Activated naive CD4-positive, alpha-beta T cell treated with Interleukin-2 at 50 U/mL for 16 hours (primary cell): ENCODE results near the gene GMEB2.

ENCODE experiments used
- DNase-seq: peaks from one replicate; pipeline ENCODE4 v3.0.0-alpha.2; 2020

The GMEB2 gene

DNA sequence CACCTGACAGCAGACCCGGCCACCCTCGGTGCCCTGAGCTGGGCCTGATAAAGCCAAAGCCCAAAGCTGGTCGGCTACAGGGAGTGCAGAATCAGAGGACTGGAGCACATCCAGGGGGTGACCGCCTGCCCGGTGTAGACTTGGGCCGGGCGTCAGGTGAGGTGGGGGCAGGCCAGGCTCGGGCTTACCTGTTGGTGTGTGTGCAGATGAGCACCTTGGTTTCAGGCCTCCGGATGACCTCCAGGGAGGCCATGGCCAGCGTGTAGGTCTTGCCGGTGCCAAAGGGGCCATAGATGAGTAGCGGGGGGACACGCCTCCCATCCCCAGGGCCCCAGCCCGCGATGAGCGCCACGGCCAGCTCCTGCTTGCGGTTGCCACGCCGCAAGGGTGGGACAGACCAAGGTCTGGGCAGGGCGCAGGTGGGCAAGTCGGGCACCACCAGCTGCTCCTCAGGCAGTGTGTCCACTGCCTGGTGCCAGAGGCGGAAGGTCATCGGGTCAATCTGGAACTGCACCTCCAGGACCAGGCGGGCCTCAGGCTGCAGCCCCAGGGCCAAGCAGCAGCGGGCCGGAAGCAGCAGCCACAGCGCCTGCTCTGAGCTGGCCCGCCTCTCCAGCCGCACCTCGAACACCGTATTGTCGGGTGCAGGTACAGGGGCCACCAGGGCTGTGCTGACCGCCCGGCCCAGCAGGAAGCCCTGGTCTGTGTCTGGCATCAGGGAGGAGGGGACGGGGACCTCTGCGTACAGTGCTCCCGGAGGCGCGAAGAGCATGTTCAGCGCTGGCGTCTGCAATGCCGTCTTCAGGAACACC is 58.5 kb downstream of the GMEB2 start:
- no peak for DNase-seq

DNA sequence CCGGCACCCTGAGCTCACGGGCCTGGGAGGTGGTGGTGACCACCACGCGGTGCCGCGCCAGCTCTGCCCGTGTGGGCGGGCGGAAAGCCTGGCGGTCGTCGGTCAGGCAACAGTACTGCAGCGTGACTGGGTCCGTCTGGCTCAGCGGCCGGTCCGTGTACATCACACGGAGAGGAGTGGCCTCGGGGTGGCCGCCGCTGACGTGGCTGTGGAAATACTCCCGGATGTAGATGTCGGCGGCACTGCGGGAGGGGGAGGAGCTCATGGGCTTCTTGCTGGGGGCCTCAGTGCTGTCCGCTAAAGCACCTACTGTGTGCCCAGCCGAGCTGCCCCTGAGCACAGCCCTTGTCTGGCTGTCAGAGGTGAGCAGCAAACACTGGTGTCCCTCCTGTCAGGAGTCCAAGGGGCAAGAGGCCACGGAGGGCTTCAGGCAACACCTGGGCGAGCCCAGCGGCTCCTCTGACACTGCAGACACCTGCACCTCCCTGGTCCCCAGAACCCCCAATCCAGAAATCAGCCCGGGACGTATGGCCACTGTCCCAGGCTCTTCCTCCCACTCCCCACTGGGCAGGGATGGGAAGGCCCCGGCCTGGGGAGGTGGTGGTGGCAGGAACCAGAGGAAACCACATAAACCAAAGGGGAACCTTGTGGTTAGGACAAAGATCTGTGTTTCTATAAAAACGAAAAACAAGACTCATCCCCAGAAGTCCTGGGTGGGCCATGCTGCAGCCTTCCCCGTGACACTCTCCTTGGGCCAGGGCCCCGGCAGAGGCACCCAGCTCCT is 59.3 kb downstream of the GMEB2 start:
- peak; percentile 61 for DNase-seq

DNA sequence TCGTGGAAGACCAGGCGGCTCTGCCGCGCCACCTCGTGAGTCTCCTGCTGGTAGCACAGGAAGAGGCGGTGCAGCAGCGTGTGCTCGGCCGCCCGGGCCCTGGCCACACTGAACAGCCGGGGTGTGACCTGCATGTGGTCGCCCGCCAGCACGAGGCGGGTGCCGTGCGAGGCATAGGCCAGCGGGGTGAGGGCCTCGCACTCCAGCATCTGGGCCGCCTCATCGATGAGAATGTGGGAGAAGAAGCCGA is 59.8 kb downstream of the GMEB2 start:
- no peak for DNase-seq

DNA sequence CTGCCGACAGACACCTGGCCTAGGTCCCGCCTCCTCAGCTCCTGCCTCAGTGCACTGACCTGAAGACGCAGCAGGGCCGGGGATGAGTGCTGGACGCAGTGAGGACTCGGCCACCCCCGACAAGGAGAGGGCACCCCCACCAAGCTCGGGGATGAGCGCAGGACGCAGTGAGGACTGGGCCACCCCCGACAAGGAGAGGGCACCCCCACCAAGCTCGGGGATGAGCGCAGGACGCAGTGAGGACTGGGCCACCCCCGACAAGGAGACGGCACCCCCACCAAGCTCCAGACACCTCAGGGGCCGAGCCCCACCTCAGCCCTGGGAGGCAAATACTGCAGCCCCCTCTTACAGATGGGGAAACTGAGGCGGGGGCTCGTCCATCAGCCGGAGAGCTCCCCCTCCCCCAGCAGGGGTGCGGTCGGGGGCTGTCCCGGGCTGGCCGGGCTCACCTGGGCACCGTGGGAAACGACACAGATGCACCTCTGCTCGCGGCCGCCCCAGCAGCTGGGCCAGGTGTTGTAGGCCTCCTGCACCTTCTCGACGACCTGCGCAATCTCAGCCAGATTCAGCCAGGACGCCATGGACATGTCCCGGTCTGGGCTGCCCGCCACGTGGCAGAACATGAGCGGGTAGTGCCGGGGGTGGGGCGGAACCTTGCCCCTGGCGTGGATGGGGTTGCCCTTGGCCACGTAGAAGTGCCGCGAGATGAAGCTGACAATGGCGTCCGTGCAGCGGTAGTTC is 60.3 kb downstream of the GMEB2 start:
- DNase-seq = no peak

DNA sequence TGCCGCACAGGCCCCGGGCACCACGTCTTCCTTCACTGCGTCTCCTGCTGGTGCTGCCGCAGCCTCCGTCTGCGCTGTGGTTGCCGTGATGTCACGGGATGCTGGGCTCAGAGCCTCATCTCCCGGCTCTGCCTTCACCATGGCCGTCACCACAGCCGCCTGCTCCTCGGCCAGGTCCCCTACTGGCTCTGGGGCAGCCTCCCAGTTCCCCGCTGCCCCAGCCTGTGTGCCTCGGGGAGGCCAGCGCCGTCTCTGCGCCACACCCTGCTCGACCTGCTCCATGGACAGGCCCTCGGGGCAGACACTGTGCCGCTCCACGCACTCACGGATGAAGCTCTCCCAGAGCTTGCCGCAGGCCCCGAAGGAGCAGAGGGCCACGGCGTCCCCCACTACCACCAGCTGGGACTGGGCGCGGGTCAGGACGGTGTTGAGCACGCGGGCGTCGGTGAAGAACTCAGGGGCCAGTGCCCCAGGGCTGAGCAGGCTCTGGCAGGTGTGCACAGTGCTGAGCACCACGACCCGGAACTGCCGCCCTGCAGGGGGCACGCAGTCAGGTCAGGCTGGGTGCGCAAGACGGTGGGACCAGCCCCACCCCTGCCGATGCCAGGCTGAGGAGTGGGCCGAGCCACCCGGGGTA is 61.1 kb downstream of the GMEB2 start:
- DNase-seq = no peak

DNA sequence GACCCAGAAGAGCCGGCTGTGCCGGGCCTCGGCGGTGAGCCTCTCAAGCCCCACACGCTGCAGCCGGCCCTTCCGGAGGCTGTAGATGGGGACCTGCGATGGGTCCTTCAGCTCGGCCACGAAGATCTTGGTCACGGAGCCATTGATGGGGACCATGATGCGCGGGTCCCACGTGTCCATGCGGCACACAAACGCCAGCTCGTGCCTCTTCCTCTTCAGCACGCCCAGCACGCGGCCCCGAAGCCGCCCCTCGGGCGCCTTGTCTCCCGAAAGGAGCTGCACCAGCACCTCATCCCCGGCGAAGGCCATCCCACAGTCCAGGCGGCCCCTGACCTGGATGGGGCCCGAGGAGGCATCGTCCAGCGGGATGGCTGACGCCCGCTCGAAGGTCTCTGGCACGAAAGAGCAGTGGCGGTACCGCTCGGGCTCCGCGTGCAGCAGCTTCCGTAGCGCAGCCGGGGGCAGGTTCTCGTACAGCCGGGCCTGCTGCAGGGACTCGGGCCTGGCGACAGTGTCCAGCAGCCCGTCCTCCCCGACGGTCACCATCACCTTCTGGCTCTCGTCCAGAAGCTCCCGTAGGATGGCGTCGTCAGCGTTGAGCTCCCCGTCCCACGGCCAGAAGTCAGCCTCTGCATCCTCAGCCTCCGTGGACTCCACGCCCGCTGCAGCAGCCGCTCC is 61.7 kb downstream of the GMEB2 start:
- no peak for DNase-seq

DNA sequence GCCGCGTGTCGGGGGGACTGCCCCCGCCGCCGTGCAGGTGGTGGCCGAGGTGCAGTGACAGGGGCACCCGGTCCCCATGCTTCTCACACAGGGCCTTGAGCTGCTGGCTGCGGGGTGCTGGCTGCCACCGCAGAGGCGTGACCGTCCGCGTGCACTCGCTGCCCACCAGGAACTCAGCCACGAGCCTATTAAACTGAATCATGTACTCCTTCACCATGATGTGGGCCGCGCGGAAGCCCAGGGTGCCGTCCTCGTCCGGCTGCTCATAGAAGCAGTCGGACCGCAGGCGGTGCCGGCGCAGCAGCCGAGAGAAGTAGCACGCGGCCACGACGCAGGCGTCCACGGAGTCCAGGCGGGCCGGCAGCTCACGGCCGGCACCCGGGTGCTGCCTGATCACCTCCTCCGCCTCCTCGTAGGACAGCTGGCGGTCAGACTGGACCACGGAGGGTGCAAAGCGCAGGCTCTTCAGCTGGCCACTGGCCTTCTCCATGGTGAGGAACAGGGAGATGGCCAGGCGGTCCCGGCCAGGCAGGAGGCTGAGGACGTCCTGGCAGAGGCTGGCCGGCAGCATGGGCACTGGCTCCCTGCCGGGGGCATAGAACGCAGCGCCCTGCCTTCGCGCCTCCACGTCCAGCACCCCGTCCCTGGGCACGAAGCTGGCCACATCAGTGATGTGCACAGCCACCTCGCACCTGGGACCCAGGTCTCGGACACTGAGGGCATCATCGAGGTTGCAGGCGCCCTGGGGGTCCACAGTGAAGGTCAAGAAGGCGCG is 62.7 kb downstream of the GMEB2 start:
- no peak for DNase-seq

DNA sequence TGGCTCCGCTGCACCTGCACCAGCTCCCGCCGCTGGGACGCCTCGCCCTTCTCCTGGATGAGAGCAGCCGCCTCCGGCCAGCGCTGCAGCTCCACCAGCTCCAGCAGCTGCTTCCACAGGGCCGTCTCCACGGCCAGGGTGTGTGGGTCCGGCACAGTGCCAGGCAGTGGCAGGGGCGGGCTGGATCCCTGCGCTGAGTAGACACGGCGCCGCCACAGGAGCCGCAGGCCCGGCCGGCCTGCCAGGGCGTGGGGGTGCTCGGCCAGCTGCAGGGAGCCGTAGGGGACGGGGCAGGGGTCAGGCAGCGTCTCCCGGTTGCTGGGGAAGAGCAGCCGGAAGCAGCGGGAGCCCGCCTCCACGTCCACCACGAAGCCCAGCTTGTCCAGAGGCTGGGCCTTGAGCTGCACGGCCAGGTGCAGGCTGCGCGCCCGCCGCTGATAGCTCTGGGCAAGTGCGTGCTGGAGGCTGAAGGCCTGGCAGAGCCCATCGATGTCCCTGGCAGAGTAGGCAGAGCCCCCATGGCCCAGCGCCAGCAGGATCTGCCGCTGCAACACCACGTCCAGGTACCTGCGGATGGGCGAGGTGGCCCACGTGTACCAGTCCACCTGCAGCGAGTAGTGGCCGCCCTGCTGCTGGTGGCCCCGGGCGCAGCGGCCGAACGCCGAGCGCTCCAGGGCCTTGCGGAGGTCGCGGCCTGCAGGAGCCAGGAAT is 63.5 kb downstream of the GMEB2 start:
- DNase-seq = no peak

DNA sequence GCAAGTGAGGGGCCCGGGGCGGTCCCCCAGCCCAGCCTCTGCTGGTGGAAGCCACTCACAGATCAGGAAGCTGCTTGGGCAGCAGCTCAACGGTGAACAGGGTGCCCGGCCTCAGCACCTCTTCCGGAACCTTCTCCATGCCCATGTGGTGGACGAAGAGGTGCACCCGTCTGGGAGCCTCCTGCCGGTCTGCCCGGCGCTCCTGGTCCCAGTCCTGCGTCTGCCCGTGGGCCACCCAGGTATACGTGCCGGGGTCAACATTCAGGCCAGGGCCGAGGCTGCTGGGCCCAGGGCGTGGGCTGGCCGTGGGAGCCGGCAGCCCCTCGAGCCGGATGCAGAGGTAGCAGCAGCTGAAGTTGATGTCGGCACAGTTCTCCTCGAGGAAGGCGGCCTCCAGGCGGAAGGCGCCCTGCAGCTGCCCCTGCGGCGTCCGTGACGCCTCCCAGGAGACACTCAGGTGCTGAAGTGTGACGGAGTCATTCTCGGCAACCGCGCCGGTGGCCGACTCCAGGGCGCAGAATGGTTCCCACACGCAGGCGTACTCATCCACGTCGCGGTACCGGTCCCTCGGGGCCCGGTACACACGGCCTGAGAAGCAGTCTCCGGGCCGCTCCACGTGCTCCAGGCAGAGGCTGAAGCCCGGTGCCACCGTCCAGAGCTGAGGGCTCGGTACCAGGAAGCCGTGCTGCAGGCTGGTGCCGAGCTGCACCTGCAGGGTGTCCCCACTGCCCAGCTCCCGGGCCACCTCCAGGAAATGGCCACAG is 64.3 kb downstream of the GMEB2 start:
- DNase-seq = no peak

DNA sequence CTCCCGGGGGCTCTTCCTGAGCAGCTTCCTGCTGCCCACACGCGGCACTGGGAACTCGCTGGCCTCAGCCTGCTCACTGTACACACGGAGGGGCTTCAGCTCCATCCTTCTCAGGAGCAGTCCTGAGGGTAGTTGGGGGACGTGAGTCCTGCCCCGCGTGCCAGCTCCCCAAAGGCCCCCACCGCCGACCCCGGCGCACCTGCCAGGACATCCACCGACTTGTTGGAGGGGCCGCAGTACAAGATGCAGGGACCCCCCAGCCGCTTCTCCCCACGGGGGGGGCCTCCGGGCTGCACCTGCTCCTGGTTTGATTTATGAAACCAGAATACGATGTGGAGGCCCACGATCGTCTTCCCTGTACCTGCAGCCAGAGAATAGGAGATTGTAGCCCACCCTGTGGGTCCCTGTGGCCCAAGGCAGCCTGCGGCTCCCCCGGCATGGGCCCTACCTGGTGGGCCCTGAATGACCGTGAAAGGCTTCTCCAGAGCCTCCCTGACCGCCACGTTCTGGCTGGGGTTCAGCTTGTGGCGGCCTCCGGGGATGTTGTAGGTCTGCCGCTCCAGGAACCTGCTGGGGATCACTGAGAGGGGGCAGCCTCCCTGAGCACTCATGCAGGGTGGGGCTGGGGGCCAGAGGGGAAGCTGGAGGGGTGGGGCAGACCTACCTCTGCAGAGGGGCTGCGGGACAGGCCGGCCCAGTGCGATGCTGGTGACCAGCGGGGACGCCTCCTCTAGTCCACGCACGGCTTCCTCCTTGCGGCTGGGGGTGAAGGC is 65.1 kb downstream of the GMEB2 start:
- no peak for DNase-seq

DNA sequence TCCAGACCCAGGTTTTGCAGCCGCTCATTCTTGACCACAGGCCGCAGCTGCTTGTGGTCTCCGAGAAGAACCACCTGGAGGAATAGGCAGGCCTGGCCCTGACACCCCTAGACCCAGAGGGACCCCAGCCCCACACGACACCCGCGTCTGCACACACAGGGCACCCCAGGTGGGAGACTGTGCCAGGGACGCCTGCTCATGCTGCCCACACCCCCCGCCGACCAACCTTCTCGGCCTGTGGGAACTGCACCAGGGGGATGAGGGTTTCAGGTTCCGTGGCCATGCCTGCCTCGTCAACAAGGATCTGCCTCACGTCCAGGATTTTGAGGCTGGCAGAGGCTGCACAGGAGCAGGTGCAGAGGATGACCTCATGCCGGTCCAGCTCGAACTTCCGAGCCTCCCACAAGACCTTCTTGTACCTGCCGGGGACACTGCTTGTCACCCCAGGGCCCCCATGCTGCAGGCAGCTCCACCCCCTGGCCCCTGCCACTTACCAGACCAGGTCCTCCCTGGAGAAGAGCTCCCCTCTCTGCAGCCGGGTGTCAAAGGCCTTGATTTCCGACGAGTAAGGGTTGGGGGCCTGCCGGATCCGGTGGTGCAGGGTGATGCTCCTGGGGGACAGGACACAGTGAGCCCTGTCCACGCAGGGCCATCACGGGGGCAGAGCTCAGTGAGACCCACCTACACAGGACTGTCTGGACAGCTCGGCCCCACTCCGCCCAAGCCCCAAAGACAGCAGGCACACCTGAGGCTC is 65.9 kb downstream of the GMEB2 start:
- no peak for DNase-seq

DNA sequence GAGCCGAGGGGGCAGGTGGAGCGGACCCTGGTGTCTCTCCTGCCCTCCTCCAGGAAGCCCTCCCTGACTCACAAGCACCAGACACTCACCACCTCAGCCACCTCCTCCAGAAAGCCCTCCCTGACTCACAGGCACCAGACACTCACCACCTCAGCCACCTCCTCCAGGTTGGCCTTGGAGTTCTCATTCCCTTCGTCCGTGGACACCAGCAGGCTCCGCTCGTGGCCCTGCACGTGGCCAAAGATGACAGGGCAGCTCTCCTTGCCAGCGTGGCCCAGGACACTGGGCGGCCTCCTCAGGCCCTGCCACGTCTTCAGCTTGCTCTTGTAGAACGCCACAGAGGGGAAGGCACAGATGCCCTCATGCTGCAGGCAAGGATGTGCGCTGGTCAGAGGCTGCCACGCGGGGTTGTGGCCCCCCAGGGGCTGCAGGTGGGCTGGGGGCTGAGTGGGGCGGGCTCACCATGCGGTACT is 66.5 kb downstream of the GMEB2 start:
- DNase-seq = no peak

DNA sequence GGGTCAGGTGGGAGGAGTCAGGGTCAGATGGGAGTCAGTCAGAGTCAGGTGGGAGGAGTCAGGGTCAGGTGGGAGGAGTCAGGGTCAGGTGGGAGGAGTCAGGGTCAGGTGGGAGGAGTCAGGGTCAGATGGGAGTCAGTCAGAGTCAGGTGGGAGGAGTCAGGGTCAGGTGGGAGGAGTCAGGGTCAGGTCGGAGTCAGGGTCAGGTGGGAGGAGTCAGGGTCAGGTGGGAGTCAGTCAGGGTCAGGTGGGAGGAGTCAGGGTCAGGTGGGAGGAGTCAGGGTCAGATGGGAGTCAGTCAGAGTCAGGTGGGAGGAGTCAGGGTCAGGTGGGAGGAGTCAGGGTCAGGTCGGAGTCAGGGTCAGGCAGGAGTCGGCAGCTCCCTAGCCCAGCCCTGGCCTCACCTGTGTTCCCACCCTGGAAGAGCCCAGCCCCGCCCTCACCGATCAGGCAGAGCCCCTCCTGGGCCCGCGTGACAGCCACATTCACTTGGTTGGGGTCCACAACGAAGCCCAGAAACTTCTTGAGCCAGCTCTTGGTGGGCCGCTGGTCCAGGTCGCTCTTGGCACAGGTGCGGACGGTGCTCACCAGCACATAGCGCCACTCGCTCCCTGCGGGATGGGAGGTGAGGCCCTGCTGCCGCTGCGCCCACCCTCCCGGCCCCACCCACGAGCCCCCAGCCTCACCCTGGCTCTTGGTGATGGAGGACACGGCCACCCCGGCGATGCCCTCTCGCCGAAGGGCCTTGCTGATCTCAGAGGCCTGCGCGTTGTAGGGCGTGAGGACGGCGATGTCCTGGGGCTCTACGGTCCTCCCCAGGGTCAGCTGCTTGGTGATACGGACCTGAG is 67.2 kb downstream of the GMEB2 start:
- peak; percentile 35 for DNase-seq

DNA sequence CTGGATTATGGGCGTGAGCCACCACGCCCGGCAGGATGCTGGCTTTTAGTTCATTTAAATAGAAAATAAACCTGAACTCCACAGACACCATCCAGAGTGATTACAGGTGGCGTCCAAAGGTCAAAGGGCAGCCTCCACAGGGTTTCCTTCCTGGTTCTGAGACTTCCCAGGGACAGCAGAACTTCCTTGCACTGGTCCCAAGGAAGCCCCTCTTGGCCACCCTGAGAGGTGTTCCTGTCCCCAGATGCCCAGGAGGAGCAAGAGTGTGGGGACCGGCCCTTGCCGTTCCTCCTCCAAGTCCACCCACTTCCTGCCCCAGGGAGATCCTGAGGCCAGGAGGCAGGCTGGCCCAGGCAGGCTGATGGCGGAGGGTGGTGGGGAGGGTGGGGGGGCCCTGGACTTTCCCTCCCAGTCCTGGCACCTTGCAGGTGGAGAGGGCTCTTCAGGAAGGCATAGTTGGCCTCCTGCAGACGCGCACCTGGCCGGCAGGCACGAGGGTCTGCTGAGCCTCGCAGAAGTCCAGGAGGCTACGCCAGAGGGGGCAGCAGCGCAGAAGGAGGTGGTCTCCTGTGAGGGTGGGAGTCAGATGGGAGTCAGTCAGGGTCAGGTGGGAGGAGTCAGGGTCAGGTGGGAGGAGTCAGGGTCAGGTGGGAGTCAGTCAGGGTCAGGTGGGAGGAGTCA is 68.0 kb downstream of the GMEB2 start:
- no peak for DNase-seq

DNA sequence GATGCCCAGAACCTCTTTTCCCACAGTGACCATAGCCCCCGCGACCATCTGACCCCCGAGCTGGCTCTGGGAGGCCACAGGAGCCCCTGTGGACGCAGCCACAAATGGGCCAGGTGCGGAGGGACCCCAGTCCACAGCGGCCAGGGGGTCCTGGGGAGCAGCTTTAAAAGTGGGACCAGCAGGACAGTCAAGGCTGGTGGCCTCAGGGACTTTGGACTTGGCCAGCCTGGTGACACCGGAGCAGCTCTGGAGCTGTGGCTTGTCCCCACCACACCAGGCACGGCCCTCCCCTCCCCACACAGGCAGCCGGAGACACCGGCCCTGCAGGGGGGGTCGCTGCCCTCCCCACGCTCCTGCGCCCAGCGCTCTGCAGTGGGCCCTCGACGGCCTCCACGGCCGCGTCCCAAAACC is 69.4 kb downstream of the GMEB2 start:
- no peak for DNase-seq

DNA sequence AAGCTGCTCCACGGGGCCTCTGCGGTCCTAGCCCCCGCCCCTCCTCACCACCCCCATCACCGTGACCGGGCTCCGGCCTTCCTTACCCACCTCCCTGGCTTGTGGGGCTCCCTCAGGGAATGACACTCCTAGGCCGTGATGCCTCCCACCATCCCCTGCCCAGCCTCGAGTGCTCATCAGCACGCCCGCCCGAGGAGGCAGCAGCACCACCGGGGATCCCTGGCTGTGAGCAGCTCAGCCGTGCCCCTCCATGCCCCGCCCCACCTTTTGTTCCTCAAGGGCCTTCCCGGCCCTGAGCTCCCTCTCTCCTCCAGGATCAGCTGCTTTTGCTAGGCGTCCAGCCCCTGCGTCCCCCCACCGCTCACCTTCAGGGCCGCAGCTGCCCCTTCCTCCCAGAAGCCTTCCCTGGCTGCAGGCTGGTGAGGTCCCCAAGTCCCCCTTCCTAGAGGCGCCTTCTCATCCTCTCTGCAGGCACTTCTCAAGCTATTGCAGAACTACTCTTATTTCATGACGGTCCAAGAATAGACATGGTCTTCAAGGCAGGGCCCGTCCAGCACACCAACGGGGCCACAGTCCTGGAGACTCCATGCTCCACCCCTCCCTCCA is 69.9 kb downstream of the GMEB2 start:
- DNase-seq = no peak
